ENCODE results near the gene PTPRCAP.

PTPRCAP gene

GRCh38 chr11:67465189-67465510, 27.7 kb upstream of the PTPRCAP start:
- Histone ChIP-seq H3K36me3 (ENCODE audit: control insufficient read depth, insufficient read depth, low read length) (no peaks in the 10 kb centered on the region), H3K27me3 (ENCODE audit: control insufficient read depth, insufficient read depth, low read length) (no peaks in the 10 kb centered on the region), H3K9ac (no peak overlapping the region), H3K27ac (peak overlapping the region; percentile 76), H3K4me3 (ENCODE audit: low read depth, low read length) (peak overlapping the region; percentile 64), H3K79me2 (no peaks in the 10 kb centered on the region), H3K4me1 (no peaks in the 10 kb centered on the region), H3K4me2 (ENCODE audit: low read length) (peak overlapping the region; percentile 76), H2AFZ (peak overlapping the region; percentile 74), H3K9me3 (ENCODE audit: control insufficient read depth, low read length) (no peaks in the 10 kb centered on the region)
- no peak for TF ChIP-seq CTCF (IDR thresholded peaks at IDR 0.05)

- Histone ChIP-seq H3K27ac (peak overlapping the region; percentile 76), H3K4me3 (ENCODE audit: low read depth, low read length) (peak overlapping the region; percentile 64), H3K4me2 (ENCODE audit: low read length) (peak overlapping the region; percentile 76), H3K9me3 (ENCODE audit: control insufficient read depth, low read length) (no peaks in the 10 kb centered on the region), H2AFZ (peak overlapping the region; percentile 74), H3K36me3 (ENCODE audit: control insufficient read depth, insufficient read depth, low read length) (no peaks in the 10 kb centered on the region), H3K79me2 (no peaks in the 10 kb centered on the region), H3K27me3 (ENCODE audit: control insufficient read depth, insufficient read depth, low read length) (no peaks in the 10 kb centered on the region), H3K4me1 (no peaks in the 10 kb centered on the region), H3K9ac (no peak overlapping the region)
- TF ChIP-seq CTCF (IDR thresholded peaks at IDR 0.05): no peak
Measured at GRCh38 chr11:67464411-67465188, 27.1 kb upstream of the PTPRCAP start.

- peak overlapping the region; percentile 40 for H3K4me3 ChIP-seq (ENCODE audit: low read depth, low read length)
- H3K9ac ChIP-seq: no peak overlapping the region
- H2AFZ ChIP-seq: peak overlapping the region; percentile 53
- H3K4me1 ChIP-seq: no peaks in the 10 kb centered on the region
- no peaks in the 10 kb centered on the region for H3K27me3 ChIP-seq (ENCODE audit: control insufficient read depth, insufficient read depth, low read length)
- TF ChIP-seq CTCF (IDR thresholded peaks at IDR 0.05): no peak
- H3K79me2 ChIP-seq: no peaks in the 10 kb centered on the region
- peak overlapping the region; percentile 53 for H3K4me2 ChIP-seq (ENCODE audit: low read length)
- H3K27ac ChIP-seq: peak overlapping the region; percentile 57
- no peaks in the 10 kb centered on the region for H3K36me3 ChIP-seq (ENCODE audit: control insufficient read depth, insufficient read depth, low read length)
- no peaks in the 10 kb centered on the region for H3K9me3 ChIP-seq (ENCODE audit: control insufficient read depth, low read length)
Measured at GRCh38 chr11:67463680-67464410, 26.4 kb upstream of the PTPRCAP start.

- H3K4me3 ChIP-seq (ENCODE audit: low read depth, low read length): no peak overlapping the region
- no peaks in the 10 kb centered on the region for H3K36me3 ChIP-seq (ENCODE audit: control insufficient read depth, insufficient read depth, low read length)
- no peaks in the 10 kb centered on the region for H3K27me3 ChIP-seq (ENCODE audit: control insufficient read depth, insufficient read depth, low read length)
- H3K4me2 ChIP-seq (ENCODE audit: low read length): no peak overlapping the region
- no peak overlapping the region for H2AFZ ChIP-seq
- H3K9me3 ChIP-seq (ENCODE audit: control insufficient read depth, low read length): no peaks in the 10 kb centered on the region
- H3K27ac ChIP-seq: no peak overlapping the region
- no peaks in the 10 kb centered on the region for H3K79me2 ChIP-seq
- no peak for TF ChIP-seq CTCF (IDR thresholded peaks at IDR 0.05)
- H3K4me1 ChIP-seq: no peaks in the 10 kb centered on the region
- no peak overlapping the region for H3K9ac ChIP-seq
Measured at GRCh38 chr11:67463186-67463585, 25.7 kb upstream of the PTPRCAP start.
